ENCODE data around the gene SEC22A.

SEC22A gene

GRCh38 chr3:123201557-123202427, at the start of gene SEC22A:
TSS of gene SEC22A (plus strand) at chr3:123201943. CDS start at chr3:123209218, 7,275 bp downstream.
- peak; percentile 97 for DNase-seq (ENCODE audit: low spot score)

- no peak for DNase-seq (ENCODE audit: low spot score)
Measured at GRCh38 chr3:123152687-123153086, 49.1 kb upstream of the SEC22A start.

DNA sequence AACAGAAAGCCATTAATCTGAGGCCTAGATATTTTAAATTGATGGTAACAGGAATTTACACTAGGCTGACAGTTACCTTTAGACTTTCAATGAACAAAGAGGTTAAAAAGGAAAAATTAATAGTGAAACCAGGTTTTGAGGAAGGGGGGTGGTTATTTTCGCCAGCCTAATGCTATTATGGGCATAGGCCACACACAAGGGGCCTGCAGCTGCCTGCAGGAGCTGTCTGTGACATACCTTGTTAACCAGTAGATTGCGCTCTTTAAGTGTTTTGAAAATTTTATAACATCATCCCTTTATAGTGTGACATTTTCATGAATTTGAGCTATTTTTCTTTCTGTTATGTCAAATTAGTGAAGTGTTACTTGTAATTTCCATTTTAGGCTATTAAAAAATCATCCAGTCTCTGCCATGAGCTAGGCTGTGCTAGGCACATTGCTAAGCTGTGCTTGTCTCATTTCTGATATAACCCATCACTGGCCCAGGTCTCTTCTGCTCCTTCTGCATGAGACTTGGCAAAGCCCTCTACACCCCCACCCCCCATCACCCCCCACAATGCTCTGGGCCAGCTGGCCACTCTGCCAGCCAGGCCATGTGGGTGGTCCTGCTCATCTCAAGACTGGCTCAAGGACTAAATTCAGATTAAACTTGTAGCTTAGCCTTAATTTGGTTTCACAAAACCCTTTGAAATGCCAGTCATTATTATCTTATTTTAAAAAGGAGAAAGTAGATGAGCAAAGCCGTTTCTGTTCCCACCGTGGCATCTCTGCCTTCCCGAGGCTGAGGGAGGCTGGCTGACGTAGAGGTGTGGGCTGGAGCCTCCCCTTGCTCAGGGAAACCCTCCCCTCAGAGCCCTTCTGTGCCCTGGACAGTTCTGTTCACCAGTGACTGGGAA, 48.4 kb upstream of the SEC22A start:
- no peak for DNase-seq (ENCODE audit: low spot score)

DNA sequence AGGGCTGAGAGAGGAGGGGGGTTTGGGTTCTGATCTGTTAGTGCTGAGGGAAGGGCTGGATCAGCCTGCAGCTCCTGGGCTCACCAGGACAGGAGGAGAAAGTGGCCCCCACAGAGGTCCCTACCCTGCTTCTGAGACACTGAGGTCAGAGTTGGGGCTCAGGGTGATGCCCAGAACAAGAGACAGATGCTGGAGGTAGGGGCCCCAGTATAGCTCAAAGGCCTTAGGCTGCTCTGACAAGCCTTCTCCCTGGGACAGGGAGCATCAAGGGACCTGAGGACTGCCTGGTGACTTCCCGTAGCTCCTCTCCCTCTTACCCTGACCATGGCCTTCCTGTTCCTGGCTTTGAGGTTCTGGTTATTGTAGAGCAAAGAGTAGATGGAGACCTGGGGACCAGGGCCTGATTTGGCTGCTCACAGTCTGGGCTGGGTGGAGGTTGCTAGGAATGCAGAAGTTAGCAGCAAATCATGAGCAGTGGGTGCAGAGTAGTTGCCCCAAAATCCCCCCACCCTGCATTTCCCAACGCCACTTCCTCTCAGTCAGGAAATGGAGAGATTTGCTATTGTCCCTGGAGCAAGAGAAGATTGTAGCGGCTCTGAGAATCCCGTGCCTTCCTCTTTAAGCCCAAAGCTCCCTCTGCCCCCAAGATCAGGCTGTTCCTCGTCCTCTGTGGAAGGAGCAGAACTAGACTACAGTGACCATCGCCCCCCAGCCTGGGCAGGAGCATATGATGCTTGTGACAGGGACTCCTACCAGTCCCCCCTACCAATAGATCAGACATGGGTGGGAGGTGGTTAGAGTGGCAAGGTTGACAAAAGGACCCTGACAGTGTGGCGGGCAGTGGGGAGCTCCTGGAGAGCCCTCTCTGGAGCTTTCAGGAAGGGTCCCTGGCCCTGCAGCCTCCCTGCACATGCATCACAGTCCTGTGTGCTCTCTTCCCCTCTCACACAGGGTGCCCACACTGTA, 47.4 kb upstream of the SEC22A start:
- DNase-seq (ENCODE audit: low spot score), result no peak

GRCh38 chr3:123155471-123156011, 46.2 kb upstream of the SEC22A start:
- no peak for DNase-seq (ENCODE audit: low spot score)

GRCh38 chr3:123156276-123156995, 45.3 kb upstream of the SEC22A start:
- no peak for DNase-seq (ENCODE audit: low spot score)

DNA sequence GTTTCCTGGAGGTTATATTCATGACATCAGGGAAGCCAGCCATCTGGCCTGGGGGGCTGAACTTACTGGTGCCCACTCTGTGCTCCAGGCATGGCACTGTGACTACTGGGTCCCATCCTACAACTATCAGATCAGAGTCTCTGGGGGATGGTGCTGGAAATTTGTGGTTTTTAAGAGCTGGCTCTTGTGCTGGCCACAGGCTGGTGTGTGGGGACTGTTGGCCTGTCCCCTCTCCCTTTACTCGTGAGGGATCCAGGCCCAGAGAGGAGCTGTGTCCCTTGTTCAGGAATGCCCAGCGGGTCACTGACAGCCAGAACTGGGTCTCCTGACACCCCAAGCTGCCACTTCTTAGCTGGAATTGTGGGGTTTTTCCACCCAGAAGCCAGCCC, 44.5 kb upstream of the SEC22A start:
- no peak for DNase-seq (ENCODE audit: low spot score)

DNA sequence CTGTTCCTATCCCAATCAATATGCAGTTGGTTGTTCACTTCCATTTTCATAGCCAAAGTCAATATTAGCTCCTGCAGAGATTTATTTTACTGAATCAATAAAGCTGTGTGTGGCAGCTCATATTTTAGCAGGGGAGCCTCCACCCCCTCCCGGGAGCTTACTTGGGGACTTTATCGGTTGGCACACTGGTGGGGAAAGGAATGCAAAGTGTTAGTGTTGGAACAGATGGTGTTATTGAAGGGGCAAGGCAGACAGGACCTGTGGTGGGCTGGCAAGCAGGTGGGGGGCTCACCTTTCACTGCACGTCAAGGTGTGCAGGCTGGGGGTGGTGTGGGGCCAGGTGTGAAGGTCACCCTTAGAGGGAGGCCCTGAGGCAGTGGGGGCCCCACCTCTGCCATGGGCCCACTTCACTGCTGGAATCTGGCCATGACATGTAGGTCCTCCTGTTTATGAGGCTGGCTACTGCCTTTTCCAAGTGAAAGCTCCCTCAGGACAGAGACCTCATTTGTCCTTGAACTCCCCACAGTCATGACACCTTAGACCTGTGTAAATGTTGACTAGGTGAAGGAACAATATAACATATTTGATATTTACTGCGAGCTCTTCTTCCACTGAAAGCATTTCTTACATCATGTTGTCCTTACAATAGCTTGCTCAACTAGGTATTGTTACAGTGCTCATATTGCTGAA, 44.0 kb upstream of the SEC22A start:
- no peak for DNase-seq (ENCODE audit: low spot score)

DNA sequence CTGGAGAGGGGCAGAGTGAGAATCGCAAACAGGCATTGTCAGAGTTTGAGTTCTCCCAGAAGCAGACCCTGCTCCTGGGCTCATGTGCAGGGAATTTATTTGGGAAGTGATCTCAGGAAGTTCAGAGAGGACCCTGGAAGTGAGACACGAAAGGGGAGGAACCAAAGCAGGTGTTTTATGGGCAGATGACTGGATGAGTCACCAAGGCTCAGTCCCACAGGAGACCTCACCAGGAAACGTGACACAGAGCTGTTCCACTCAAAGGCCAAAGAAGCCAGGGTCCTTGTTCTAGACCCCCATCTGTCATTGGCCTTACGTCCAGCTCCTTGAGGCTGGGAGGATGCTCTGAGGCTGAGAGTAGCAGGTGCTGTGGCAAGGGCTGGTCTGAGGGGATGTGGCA, 43.4 kb upstream of the SEC22A start:
- DNase-seq (ENCODE audit: low spot score), result no peak

- DNase-seq (ENCODE audit: low spot score), result no peak
Measured at GRCh38 chr3:123158899-123159390, 42.8 kb upstream of the SEC22A start.

DNA sequence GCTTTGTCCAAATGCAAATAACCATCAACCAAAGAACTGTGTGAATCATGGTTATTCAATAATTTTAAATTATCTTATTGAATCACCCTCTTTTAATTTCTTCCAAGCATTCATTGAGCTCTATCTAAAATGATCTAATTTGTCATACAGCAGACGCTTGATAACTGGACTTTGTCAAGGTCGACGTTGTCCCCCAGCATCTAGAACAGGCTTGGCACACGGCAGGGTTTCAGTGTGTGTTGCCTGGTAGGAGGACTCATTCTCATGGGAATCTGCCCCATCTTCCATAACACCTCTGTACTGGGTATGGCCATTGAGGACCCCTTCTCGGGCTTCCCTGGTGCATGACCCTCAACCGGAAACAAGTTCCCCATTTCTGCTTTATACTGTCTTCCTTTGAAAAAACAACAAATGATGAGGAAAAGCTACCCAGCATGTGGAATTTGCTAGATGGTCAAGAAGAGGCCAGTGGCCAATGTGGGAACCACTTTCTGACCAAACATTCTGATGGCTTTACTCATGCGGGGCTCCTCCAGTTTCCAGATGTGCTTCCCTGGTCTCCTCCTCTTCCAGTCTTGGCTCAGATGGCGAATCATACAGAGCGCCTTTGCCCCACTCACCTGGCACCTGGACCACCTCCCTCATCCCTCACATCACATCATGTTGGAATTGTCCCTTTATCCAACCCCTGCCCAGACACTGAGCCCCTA, 41.7 kb upstream of the SEC22A start:
- DNase-seq (ENCODE audit: low spot score), result peak; percentile 67

- no peak for DNase-seq (ENCODE audit: low spot score)
Measured at GRCh38 chr3:123161167-123161566, 40.6 kb upstream of the SEC22A start.

DNA sequence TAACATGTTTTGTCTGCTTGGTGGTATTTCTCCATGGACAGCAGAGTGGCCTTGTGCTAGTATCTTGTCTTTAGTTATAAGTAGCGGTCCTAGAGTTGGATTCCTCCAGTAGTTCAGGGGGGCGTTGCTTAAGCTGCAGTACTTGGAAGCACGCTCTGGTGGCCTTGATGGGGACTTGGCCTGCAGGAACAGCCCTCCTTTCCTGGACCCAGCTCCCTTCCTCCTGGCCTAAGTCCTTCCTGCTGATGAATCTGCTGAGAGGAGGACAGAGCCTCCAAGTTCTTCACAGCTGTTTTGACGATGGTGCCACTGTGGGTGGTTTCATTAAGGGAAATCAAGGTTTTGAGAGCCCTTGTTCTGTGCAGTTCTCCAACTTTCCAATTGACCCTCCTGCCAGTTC, 38.6 kb upstream of the SEC22A start:
- DNase-seq (ENCODE audit: low spot score), result no peak

GRCh38 chr3:123165163-123165562, 36.6 kb upstream of the SEC22A start:
- DNase-seq (ENCODE audit: low spot score), result no peak

DNA sequence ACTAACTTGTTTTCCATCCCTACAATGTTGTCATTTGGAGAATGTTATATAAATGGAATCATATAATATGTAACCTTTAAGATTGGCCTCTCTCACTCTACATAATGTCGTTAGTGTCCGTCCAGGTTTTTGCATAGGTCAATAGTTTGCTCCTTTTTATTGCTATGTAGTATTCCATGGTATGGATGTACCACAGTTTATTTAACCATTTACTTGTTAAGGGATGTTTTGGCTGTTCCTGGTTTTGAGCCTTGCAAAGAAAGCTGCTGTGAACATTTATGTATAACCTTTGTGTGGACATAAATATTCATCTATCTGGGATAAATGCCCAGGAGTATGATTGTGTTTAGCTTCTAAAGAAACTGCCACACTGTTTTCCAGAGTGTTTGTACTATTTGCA, 34.1 kb upstream of the SEC22A start:
- no peak for DNase-seq (ENCODE audit: low spot score)

DNA sequence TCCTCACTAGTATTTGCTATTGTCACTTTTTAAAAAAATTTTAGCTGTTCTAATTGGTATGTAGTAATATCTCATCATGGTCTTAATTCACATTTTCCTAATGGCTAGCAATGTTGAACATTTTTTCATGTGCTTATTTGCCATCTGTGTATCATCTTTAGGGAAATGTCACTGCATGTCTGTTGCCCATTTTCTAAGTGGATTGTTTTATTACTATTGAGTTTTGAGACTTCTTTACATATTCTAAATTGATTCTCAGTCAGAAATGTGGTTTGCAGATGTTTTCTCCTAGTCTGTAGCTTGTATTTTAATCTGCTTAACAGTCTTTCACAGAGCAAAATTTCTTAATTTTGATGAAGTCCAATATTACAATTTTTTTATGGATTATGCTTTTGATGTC, 33.6 kb upstream of the SEC22A start:
- no peak for DNase-seq (ENCODE audit: low spot score)

DNA sequence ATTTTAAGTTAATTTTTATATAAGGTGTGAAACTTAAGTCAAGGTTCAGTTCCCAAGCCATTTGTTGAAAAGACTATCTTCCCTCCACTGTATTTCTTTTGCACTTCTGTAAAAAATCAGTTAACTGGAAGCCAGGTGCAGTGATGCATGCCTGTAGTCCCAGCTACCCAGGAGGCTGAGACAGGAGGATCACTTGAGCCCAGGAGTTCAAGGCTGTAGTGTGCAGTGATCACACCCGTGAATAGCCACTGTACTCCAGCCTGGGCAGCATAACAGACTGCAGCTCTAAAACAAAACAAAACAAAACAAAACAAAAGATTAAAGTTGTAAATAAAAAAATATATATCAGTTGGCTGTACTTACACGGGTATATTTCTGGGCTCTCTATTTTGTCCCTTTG, 33.1 kb upstream of the SEC22A start:
- no peak for DNase-seq (ENCODE audit: low spot score)

DNA sequence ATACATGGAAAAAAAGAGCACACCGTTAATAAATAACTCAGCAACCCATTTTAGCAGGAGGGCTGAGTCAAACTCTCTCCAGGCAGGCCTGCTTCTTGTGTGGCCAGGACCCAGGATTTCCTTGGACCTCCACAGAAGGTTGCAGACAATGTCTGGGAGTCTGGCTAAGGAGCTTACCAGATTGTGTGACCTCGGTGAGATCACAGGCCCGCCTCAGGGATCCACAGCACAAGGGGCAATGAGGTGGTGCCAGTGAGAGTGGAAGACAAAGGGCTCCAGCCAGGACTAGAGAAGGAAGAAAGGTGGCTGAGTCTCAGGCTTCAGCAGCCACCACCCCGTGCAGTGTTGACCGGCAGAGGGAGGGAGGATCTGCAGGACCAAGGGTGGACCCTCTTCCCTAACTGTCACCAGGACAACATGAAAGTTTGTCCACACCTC, 32.2 kb upstream of the SEC22A start:
- DNase-seq (ENCODE audit: low spot score), result no peak

DNA sequence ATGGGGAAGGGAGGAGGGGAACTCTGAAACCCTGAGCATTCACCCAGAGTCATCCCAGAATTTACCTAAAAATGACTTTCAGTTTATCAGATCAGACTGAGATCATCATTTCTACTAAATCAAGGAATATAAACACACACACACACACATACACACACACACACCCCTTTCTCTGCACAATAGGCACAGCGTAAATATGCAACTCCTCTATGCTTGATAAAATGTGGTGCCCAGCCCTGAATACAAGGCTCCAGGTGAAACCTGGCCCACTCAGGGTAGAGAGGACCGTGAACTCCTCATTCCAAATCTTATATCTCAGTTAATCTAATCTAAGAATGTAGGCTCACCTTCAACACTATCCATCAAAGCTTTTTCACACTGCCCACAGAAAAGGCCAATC, 31.8 kb upstream of the SEC22A start:
- no peak for DNase-seq (ENCODE audit: low spot score)
